ENCODE data around the gene JAKMIP1.

DNA sequence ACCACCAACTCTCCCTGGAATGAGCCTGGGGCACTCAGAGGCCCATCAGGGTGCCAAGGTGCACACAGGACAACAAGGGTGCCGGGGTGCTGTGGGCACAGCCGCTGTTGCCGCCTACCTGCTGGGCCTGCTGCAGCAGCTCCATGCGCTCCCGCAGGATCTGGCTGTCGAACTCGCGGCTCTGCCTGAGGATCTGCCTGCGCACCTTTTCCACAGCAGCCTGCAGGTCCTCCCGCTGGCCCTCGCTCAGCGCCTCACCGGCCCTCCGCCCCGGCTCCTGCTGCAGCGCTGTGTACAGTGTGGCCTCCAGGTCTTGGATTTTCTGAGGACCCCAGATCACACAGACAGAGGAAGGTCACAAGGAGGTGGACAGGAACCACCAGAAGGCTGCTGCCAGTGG, 164.6 kb downstream of the JAKMIP1 start:
- no peak for TF ChIP-seq SUZ12 (IDR thresholded peaks at IDR 0.05; ENCODE audit: extremely low read depth, insufficient read depth, insufficient read length)
- no peak for TF ChIP-seq ZNF274 (IDR thresholded peaks at IDR 0.05; ENCODE audit: low read depth, low read length)

Measured in NT2/D1 (cell line).